SJSA1 (cell line): Measurements from ENCODE around the gene SAMD9. TPM values are rescaled to one million over a fixed set of nuclear protein-coding genes. Genes with fewer than 3 reads are reported as not detected.
"Not testable (repeated sequence)": the region's sequence is repeated elsewhere in the genome, so short reads cannot be mapped to it uniquely, and the experiment has no call there.

ENCODE experiments used
- DNase-seq, 2 experiments: peaks; one replicate each; pipeline ENCODE4 v3.0.0-alpha.2; 2015 to 2020; ENCODE audit warnings: low spot score in 2 of 2, low read depth in 1 of 2
- H3K27ac ChIP-seq: fragments of 250-450 bp; sonication (Bioruptor Pico); 2 replicates; pipeline ENCODE4 v1.5.1; 2020; ENCODE audit warnings: mild to moderate bottlenecking, moderate library complexity
- H3K27me3 ChIP-seq: fragments of 250-450 bp; sonication (Bioruptor Pico); replicated peaks from 2 replicates; pipeline ENCODE4 v1.5.1; 2020; ENCODE audit warnings: mild to moderate bottlenecking, moderate library complexity
- H3K36me3 ChIP-seq: fragments of 250-450 bp; sonication (Bioruptor Pico); 2 replicates; pipeline ENCODE4 v1.5.1; 2020; ENCODE audit warnings: mild to moderate bottlenecking
- H3K4me1 ChIP-seq: fragments of 250-450 bp; sonication (Bioruptor Pico); replicated peaks from 2 replicates; pipeline ENCODE4 v1.6.1; 2021; ENCODE audit warnings: mild to moderate bottlenecking
- H3K4me3 ChIP-seq: fragments of 250-450 bp; sonication (Bioruptor Pico); 2 replicates; pipeline ENCODE4 v1.5.1; 2020; ENCODE audit warnings: mild to moderate bottlenecking
- H3K9me3 ChIP-seq: fragments of 250-450 bp; sonication (Bioruptor Pico); replicated peaks from 2 replicates; pipeline ENCODE4 v1.5.1; 2020; ENCODE audit warnings: mild to moderate bottlenecking
- total RNA-seq: library from RNA; depleted of rRNA; stranded (reverse); fragments of >200 nt; shearing (Covaris generic); gene quantifications from 2 replicates; pipeline ENCODE4 v1.2.3, GENCODE V29; 2014

SAMD9 gene
- total RNA-seq, 1 experiment from 2014 or later: 19.7 TPM

DNA sequence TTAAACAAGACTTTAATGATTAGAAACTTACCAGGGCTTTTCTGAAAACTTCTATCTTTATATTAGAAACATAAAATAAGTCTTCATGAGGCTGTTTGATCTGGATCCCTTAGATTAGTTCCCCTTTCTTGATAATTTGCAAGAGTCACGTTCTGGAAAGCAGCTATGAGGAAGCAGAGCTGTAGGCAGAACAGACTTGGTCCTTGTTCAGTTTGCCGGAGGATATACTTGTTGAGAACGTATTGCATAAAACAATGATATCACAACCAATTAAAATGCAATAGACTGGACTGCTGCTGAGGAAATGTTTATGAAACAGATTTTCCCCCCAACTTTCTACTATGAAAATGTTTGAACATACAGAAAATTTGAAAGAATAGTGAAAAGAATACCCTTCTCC lies 27.6 kb upstream of the SAMD9 start:
- Histone ChIP-seq H3K4me1 (peaks cover 18% of the 10 kb centered on the region), H3K4me3 (no peak overlapping the region), H3K9me3 (no peaks in the 10 kb centered on the region), H3K36me3 (peaks cover 24% of the 10 kb centered on the region), H3K27me3 (no peaks in the 10 kb centered on the region), H3K27ac (no peak overlapping the region)
- DNase-seq: no peak

GRCh38 chr7:93142127-93142526 lies 24.3 kb upstream of the SAMD9 start:
- H3K4me1 ChIP-seq: 0 out of 2 replicates have a peak, but pooled peaks cover 4% of the 10 kb centered on the region
- H3K4me3 ChIP-seq: no peak overlapping the region
- DNase-seq: no peak
- no peak overlapping the region for H3K27ac ChIP-seq
- no peaks in the 10 kb centered on the region for H3K9me3 ChIP-seq
- H3K36me3 ChIP-seq: peaks cover 32% of the 10 kb centered on the region
- no peaks in the 10 kb centered on the region for H3K27me3 ChIP-seq

- Histone ChIP-seq H3K27me3 (no peaks in the 10 kb centered on the region), H3K36me3 (peaks cover 32% of the 10 kb centered on the region), H3K4me3 (no peak overlapping the region), H3K9me3 (no peaks in the 10 kb centered on the region), H3K27ac (no peak overlapping the region), H3K4me1 (no peaks in the 10 kb centered on the region)
- no peak for DNase-seq
These were observed 22.9 kb upstream of the SAMD9 start for GRCh38 chr7:93140582-93141191.

DNA sequence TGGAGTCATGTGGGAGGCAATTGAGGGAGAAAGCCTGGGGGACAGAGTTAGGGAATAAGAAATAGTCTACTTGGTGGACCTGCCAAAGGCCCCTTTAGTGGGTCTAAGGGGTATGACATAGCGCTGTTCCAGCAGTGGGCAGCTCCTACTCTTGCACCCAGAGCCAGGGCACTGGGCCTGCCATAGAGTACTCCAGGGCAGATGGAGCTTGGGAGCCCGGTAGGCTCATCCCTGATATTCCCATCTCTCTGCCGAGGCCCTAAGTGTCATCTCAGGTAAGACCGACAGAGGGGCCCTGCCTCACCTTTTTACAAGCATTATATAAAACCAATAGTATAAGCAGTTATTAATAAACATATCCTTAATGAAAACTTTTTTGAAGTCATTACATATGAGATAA lies 20.8 kb upstream of the SAMD9 start:
- no peaks in the 10 kb centered on the region for H3K27me3 ChIP-seq
- H3K4me1 ChIP-seq: no peaks in the 10 kb centered on the region
- H3K27ac ChIP-seq: no peak overlapping the region
- peaks cover 38% of the 10 kb centered on the region for H3K36me3 ChIP-seq
- H3K4me3 ChIP-seq: no peak overlapping the region
- no peak for DNase-seq
- no peaks in the 10 kb centered on the region for H3K9me3 ChIP-seq

- Histone ChIP-seq H3K27me3 (no peaks in the 10 kb centered on the region; the same call in 1 of the 2 replicates), H3K4me3 (no peak overlapping the region), H3K36me3 (peaks cover 23% of the 10 kb centered on the region), H3K9me3 (no peaks in the 10 kb centered on the region), H3K27ac (no peak overlapping the region), H3K4me1 (no peaks in the 10 kb centered on the region)
- no peak for DNase-seq
These were observed 15.2 kb upstream of the SAMD9 start for GRCh38 chr7:93133005-93133404.

DNA sequence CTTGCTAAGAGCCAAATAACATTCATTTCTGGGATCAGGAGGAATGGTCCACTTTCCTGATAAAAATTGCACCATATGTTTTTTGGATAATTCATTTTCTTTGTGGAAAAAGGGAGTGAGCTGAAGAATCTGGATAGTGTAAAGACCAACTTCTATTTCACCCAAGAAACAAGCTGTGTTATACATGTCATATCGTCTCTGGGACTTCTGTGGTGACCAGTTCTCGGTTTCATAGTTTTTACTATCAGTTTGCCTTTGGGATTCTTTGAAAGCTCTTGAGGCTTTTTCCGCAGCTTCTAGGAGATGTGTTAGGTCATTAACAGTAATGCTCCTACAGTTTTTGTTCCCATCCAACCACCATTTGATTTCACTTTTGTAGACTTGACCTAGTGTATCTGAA lies 14.4 kb upstream of the SAMD9 start:
- Histone ChIP-seq H3K4me1 (no peaks in the 10 kb centered on the region), H3K27me3 (no peaks in the 10 kb centered on the region; the same call in 1 of the 2 replicates), H3K4me3 (no peak overlapping the region), H3K27ac (no peak overlapping the region), H3K36me3 (peaks cover 20% of the 10 kb centered on the region), H3K9me3 (no peaks in the 10 kb centered on the region)
- DNase-seq: no peak

DNA sequence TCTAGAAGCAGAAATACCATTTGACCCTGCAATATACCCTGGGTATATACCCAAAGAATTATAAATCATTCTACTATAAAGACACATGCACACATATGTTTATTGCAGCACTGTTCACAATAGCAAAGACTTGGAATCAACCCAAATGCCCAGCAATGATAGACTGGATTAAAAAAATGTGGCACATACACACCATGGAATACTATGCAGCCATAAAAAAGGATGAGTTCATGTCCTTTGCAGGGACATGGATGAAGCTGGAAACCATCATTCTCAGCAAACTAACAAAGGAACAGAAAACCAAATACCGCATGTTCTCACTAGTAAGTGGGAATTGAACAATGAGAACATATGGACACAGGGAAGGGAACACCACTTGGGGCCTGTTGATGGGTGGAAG lies 9.2 kb upstream of the SAMD9 start:
- not testable (repeated sequence) for H3K4me3 ChIP-seq, H3K4me1 ChIP-seq, H3K36me3 ChIP-seq, H3K27ac ChIP-seq, H3K27me3 ChIP-seq, H3K9me3 ChIP-seq, DNase-seq

DNA sequence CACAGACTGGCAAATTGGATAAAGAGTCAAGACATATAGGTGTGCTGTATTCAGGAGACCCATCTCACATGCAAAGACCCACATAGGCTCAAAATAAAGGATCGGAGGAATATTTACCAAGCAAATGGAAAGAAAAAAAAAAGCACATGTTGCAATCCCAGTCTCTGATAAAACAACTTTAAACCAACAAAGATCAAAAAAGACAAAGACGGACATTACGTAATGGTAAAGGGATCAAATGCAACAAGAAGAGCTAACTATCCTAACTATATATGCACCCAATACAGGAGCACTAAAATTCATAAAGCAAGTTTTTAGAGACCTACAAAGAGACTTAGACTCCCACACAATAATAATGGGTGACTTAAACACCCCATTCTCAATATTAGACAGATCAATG lies 5.8 kb upstream of the SAMD9 start:
- not testable (repeated sequence) for H3K27ac ChIP-seq, H3K9me3 ChIP-seq, H3K27me3 ChIP-seq, H3K4me3 ChIP-seq, H3K4me1 ChIP-seq, H3K36me3 ChIP-seq, DNase-seq

DNA sequence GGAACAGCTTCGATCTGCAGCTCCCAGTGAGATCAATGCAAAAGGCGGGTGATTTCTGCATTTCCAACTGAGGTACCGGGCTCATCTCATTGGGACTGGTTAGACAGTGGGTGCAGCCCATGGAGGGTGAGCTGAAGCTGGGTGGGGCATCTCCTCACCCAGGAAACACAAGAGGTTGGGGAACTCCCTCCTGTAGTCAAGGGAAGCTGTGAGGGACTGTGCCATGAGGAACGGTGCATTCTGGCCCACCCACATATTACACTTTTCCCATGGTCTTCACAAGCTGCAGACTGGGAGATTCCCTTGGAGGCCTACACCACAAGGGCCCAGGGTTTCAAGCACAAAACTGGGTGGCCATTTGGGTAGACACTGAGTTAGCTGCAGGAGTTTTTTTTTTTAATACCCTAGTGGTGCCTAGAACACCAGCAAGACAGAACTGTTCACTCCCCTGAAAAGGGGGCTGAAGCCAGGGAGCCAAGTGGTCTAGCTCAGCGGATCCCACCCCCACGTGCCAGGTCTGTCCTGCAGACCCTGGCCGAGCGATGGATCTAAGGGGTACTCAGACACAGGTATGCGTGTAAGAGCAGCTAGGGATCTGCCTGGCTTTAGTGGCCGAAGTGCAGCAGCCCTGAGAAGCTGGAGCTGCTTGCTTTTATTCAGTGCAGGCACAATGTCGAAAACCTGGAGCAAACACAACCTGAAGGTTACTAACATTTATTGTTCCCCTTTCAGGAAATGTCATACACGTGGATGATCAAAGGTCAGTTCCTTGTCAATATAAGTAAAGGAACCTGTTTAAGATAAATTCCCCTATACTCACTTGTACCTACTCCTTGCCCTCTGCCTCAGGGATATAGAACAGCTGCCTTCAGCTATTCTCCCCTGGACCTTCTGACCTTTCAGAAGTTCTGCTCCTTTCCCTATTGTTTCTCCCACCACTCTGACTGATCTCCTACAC lies 3.1 kb upstream of the SAMD9 start:
- no peak for DNase-seq
- Histone ChIP-seq H3K4me3 (no peak overlapping the region), H3K36me3 (no peaks in the 10 kb centered on the region), H3K9me3 (no peaks in the 10 kb centered on the region), H3K4me1 (peaks cover 17% of the 10 kb centered on the region), H3K27ac (no peak overlapping the region), H3K27me3 (no peaks in the 10 kb centered on the region)

GRCh38 chr7:93119191-93119905 lies 1.6 kb upstream of the SAMD9 start:
- DNase-seq: no peak
- Histone ChIP-seq H3K4me3 (no peak overlapping the region), H3K4me1 (peaks cover 30% of the 10 kb centered on the region), H3K27me3 (no peaks in the 10 kb centered on the region), H3K27ac (no peak overlapping the region), H3K9me3 (no peaks in the 10 kb centered on the region), H3K36me3 (no peaks in the 10 kb centered on the region; the same call in 1 of the 2 replicates)

DNA sequence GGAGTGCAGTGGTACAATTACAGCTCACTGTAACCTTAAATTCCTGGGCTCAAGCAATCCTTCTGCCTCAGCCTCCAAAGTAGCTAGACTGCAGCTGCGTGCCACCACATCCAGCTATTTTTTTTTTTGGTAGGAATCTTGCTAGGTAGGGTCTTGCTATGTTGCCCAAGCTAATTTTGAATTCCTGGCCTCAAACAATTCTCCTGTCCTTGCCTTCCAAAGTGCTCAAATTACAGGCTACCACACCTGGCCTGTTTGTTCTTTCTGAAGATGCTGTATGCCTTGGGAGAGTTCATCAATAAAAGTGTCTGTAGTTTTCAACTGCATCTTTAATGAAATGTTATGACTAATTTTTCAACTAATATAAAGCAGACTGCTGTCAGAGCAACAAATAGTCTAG lies 452 bp downstream of the SAMD9 start:
- DNase-seq: peak in 1 of 2 experiments; percentile 31
- Histone ChIP-seq H3K4me3 (peak overlapping the region; percentile 35), H3K9me3 (no peaks in the 10 kb centered on the region), H3K4me1 (peaks cover 30% of the 10 kb centered on the region), H3K36me3 (peaks cover 5% of the 10 kb centered on the region; the same call in 1 of the 2 replicates), H3K27ac (peak overlapping the region; percentile 91), H3K27me3 (no peaks in the 10 kb centered on the region)

GRCh38 chr7:93115796-93116195 lies 2.0 kb downstream of the SAMD9 start:
- Histone ChIP-seq H3K4me1 (peaks cover 30% of the 10 kb centered on the region), H3K36me3 (peaks cover 5% of the 10 kb centered on the region; the same call in 1 of the 2 replicates), H3K4me3 (peak overlapping the region; percentile 35), H3K27ac (peak overlapping the region; percentile 91), H3K27me3 (no peaks in the 10 kb centered on the region), H3K9me3 (no peaks in the 10 kb centered on the region)
- DNase-seq: peak in 1 of 2 experiments; percentile 69

DNA sequence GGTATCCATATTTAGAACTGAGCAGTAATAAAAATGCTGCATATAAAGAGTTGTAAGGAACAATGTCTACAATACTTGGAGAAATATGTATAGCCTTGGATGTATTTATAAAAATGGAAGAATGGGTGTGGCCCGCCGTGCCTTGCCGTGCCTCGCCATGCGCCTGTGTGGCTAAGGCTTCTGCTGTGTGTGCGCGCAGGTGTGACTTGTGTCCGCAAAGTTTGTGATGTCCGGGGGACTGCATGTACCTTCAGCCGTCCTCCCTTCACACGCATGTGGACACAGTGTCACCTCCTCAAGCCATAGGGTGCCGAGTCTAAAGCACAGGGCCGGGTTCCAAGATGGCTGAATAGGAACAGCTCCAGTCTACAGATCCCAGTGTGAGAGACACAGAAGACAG lies 9.8 kb downstream of the SAMD9 start:
- no peaks in the 10 kb centered on the region for H3K4me1 ChIP-seq
- H3K9me3 ChIP-seq: no peaks in the 10 kb centered on the region
- H3K27ac ChIP-seq: no peak overlapping the region
- DNase-seq: no peak
- H3K36me3 ChIP-seq: peaks cover 42% of the 10 kb centered on the region
- no peaks in the 10 kb centered on the region for H3K27me3 ChIP-seq
- no peak overlapping the region for H3K4me3 ChIP-seq

DNA sequence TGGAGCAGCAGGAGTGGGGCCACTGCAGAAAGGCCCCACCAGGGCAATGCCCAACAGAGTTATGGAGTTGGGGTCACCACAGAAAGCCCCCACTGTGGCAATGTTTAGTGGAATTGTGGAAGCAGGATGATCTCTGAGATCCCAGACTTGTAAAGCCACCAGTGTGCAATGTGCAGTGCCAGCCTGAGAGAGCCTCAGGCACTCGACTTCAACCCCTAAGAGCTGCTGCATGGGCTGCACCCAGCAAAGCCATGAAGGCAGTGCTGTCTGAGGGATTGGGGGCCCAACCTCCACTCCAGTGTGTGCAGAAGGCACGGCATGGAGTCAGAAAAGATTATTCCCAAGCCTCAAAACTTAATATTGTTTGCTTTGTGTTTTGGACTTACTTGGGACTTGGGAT lies 20.4 kb downstream of the SAMD9 start:
- Histone ChIP-seq H3K27ac (no peak overlapping the region), H3K4me1 (no peaks in the 10 kb centered on the region), H3K4me3 (no peak overlapping the region), H3K9me3 (no peaks in the 10 kb centered on the region), H3K36me3 (peaks cover 15% of the 10 kb centered on the region), H3K27me3 (no peaks in the 10 kb centered on the region)
- no peak for DNase-seq
